Right ventricle myocardium superior (tissue), 1 donor: Measurements from ENCODE around the gene PHRF1. TPM values are rescaled to one million over a fixed set of nuclear protein-coding genes. Genes with fewer than 3 reads are reported as not detected.

Experiments
- ATAC-seq: fragments of 200-7000 bp; cut with Tn5 transposase; one replicate; pipeline ENCODE4 v1.9.1; 2020; ENCODE audit warnings: mild to moderate bottlenecking; ENCODE audit not compliant: poor library complexity
- DNase-seq: peaks from one replicate; pipeline ENCODE4 v3.0.0-alpha.2; 2020
- intact Hi-C: fragments of 100-400 bp; cut with DNase I; formaldehyde crosslinking; loops from one replicate; pipeline ENCODE4 v1.11.2; 2022
- total RNA-seq: library from RNA; stranded (reverse); fragmentation: NEBNext Ultra II Directional; extraction: Animal tissue kit (Norgen Biotek cat#: 25700); gene quantifications from one replicate; pipeline ENCODE4 v1.2.1, GENCODE V29; 2021
- donor health status: DM: no; HTN: yes; CAD: no; lungs with severe emphysema.

PHRF1 gene
- total RNA-seq, 1 donor from 2014 or later, result 16.5 TPM

- intact Hi-C loops, result no loop called here
- DNase-seq (no peak), ATAC-seq (no peak)
These were observed 41.8 kb downstream of the PHRF1 start for GRCh38 chr11:617912-618682.

DNA sequence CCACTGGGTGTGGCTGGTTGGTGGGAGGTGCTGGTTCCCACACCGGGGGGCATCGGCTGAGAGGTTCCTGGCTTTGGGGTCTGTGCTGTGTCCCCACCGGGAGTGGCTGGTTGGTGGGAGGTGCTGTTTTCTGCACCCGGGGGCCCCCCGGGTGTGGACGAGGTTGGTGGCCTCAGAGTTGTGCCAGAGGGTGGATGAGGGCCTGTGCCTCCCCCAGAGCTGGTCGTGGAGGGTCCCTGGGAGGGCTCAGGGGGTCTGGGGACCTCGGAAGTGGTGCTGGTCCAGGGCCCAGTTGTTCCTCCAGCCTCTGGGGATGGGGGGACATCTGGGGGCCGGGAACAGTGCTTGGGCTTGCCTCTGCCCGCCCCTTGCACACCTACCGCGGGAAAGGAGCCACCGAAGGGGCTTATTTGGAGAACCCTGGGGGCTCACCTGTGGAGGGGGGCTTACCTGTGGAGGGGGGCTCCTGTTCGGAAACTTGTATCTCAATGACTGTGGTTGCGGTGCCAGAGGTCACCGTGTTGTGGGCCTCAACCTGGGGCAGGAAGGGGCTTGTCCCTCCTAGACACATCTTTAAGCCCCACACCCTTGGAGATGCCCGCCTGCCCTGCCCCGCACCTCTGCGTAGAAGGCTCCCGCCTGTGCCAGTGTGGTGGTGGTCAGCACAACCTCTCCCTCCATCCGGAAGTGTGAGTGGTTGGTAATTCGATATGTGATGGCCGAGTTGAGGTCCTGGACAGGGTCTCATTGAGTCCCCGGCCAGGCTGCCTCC lies 42.8 kb downstream of the PHRF1 start:
- intact Hi-C loops, result no loop called here

DNA sequence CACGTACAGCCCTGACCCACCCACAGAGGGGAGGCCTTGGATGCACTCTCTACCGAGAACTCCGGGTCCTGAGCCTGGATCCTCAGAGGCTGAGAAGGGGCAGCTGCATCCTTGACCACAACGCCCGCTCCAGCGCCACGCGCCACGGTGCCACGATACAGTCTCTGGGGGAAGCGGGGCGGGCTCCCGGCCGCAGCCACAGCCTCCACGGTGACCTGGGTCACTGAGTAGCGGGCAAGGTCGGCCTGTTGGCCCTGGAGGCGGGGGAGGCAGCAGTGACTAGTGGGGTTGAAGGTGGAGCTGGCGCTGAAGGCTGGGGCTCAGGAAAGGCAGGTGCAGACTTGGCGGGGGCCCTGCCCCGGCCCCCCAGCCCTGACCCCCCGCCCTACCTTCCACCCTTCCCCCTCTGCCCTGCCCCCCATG lies 43.4 kb downstream of the PHRF1 start:
- ATAC-seq (no peak), DNase-seq (no peak)
- intact Hi-C loops, result no loop called here

More for the DNA sequence above, 42.8 kb downstream of the PHRF1 start:
- ATAC-seq (no peak), DNase-seq (no peak)

DNA sequence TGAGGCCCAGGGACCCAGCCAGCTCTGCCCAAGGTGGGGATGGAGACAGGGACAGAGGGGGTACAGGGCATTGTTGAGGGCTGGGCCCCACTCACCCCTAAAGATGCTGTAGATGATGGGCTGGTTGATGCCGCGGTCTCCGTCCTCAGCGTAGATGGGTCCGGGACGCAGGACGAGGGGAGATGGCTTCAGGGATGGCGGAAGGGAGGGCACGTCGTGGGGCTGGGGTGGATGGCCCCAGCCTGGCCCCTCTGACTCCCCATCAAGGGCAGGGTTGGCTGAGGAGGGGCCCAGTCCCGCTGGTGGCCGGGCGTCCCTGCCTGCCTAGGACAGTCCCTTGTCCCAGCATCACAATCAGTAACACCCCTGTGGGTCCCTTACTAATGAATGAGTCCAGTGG lies 43.9 kb downstream of the PHRF1 start:
- ATAC-seq (no peak), DNase-seq (no peak)
- intact Hi-C loops, result no loop called here

- ATAC-seq, result no peak
- DNase-seq, result no peak
- intact Hi-C loops, result no loop called here
These were observed 44.9 kb downstream of the PHRF1 start for GRCh38 chr11:620935-621814.

DNA sequence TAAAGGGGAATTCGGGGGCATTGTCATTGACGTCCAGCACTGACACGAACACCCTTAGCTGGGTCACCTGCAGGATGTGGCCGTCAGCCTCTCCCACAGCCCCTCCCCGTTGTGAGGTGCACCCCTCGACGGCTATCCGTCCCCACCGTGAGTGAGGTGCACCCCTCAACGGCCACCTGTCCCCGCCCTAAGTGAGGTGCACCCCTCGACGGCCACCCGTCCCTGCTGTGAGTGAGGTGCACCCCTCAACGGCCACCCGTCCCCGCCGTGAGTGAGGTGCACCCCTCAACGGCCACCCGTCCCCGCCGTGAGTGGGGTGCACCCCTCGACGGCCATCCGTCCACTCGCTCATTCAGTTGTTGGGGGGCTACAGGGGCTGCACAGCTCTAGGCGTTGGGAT lies 45.6 kb downstream of the PHRF1 start:
- intact Hi-C loops, result no loop called here
- DNase-seq, result no peak
- ATAC-seq, result no peak

DNA sequence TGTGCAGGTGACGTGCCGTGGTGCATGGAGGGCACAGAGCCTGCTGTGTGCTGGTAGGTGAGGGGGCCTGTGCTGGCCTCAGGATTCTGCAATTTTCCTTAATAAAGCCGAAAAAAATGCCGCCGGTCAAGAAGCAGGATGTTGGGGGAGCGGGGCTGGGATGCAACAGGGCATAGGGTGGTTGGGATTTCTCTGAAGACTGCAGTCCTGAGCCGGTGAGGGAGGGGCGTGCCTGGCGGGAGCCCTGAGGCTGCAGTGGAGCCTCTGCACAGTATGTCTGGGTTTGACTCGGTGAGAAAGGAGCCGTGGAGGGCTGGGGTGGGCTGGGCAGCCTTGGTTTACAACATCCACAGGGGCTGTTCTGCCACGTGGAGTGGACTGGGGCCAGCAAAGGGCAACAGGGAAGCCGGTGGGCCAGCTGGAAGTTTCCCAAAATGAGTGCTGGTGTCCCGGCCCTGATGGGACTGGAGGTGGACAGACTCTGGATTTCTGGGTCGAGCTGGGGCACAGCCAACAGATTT lies 47.1 kb downstream of the PHRF1 start:
- DNase-seq (no peak), ATAC-seq (no peak)
- intact Hi-C loops, result no loop called here

DNA sequence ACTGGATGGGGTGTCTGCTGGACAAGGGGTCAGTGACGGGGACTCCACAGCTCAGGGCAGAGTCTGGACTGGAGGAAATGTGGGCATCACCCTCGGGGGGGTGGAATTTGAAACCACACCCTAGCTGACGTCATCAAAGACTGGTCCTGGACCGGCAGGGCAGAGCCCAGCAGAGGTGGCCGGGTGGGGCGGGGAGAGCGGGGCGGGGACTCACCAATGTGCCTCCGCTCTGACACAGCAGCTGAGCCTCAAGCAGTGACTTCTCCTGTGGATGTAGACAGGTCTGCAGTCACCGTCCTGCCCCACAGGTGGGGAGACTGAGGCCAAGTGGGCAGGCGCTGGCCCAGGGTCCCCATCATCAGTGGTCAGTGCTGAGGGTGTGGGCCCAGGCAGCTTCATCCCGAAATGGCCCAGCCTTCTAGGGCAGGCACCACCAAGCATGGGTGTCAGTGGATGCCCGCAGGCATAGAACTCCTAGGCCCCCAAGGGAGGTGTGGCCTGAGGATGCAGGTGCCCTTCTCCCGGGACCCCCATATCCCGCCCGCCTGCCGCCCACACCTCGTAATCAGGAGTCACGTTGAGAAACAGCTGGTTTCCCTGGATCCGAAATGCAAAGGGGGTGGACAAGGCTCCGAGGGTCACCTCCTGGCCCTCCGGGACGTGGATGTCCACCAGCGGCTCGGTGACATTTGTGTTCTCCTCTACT lies 47.9 kb downstream of the PHRF1 start:
- ATAC-seq (no peak), DNase-seq (no peak)
- intact Hi-C loops, result no loop called here

GRCh38 chr11:624705-625635 lies 48.7 kb downstream of the PHRF1 start, which contains the start of gene CDHR5:
TSS of gene CDHR5 (minus strand) at chr11:624955. CDS start at chr11:624902, 53 bp downstream.
- no peak for DNase-seq

DNA sequence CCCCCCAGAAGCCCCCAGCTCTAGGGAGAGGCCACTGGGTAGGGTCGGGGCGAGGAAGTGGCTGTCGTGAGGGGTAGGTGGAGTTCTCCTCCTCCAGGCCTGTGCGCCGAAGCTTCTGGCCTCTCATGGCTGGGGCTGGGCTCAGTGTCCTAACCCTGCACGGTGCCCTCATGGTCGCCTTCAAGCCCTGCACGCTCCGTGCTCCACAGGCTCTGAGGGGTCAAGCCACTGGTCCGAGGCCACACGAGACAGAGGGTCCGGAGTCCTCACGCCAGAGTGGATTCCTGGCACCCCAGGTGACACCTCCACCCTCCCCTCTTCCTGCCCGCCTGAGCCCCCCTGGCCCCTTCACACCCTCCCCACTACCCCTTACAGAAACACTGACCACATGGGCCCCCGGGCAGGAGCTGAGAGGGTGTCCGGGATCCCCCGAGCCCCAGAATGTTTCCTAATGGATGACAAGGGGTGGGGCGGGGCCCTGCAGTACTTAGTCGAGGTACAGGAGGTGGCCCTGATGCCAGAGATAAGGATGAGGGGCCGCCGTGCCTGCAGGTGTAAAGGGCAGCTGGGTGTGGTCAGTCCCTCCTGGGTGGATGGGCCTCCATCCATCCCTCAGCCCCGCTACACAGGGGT lies 49.5 kb downstream of the PHRF1 start:
- intact Hi-C loops, result no loop called here
- DNase-seq (no peak), ATAC-seq (peak; percentile 7)

More at GRCh38 chr11:624705-625635, 48.7 kb downstream of the PHRF1 start, which contains the start of gene CDHR5:
- intact Hi-C loops, result no loop called here
- peak; percentile 4 for ATAC-seq

- intact Hi-C loops, result no loop called here
- ATAC-seq, result no peak
- no peak for DNase-seq
These were observed 50.4 kb downstream of the PHRF1 start, which contains the start of gene SCT for GRCh38 chr11:626475-627307. TSS of gene SCT (minus strand) at chr11:627181. CDS start at chr11:627143, 38 bp downstream.

GRCh38 chr11:627308-627576 lies 51.0 kb downstream of the PHRF1 start:
- intact Hi-C loops, result no loop called here

GRCh38 chr11:628056-628455 lies 51.8 kb downstream of the PHRF1 start:
- DNase-seq, result no peak
- ATAC-seq, result no peak
- intact Hi-C loops, result no loop called here

More at GRCh38 chr11:627308-627576, 51.0 kb downstream of the PHRF1 start:
- ATAC-seq, result no peak
- DNase-seq, result no peak

GRCh38 chr11:629237-629583 lies 52.9 kb downstream of the PHRF1 start:
- no peak for DNase-seq
- ATAC-seq, result peak; percentile 75
- intact Hi-C loops, result no loop called here

DNA sequence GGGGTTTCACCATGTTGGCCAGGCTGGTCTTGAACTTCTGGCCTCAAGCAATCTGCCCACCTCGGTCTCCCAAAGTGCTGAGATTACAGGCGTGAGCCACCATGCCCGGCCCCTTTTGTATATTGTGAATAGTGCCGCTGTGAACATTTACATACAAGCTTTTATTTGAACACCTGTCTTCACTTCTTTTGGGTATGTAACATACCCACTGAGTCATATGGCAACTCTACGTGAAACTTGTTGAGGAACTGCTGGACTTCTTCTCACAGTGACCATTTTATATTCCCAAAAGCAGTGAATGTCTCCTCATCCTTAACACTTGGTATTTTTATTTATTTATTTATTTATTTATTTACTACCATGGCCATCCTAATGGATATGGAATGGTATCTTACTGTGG lies 54.6 kb downstream of the PHRF1 start:
- ATAC-seq, result no peak
- intact Hi-C loops, result no loop called here

DNA sequence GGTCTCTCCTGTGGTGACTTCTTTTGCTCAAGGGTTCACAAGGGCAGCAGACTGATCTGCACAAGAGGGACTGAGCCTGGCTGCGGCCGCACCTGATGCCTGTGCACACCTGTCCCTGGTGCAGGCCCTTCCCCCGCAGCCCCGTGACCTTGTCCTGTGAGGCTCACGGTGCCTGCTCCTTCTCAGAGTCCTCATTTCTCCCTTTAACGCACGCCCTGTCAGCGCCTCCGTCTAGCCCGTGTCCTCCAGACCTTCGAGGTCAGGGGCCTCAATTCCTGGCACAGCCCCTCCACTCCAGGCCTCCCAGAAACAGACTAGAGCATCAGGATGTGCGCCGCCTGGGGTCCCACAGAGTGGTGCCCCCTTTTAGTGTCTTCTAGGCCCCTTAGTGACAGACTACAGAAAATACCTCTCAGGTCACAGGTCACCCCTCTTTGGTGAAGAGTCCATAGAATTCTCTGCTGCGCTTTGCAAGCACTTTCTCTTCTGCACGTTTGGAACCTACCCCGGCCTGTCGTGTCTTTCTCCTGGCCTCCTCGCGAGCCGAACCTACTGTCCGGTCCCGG lies 59.8 kb downstream of the PHRF1 start:
- intact Hi-C loops, result no loop called here
- ATAC-seq, result no peak
- DNase-seq, result no peak

More for the DNA sequence above, 54.6 kb downstream of the PHRF1 start:
- no peak for DNase-seq
